ENCODE data around the gene SLC17A8. TPM values are rescaled to one million over a fixed set of nuclear protein-coding genes. Genes with fewer than 3 reads are reported as not detected.

SLC17A8 gene
- total and polyA plus RNA-seq, 2 donors (not counting 3 experiments of a cell fraction or from before 2014, with no cell fraction given), result not detected

DNA sequence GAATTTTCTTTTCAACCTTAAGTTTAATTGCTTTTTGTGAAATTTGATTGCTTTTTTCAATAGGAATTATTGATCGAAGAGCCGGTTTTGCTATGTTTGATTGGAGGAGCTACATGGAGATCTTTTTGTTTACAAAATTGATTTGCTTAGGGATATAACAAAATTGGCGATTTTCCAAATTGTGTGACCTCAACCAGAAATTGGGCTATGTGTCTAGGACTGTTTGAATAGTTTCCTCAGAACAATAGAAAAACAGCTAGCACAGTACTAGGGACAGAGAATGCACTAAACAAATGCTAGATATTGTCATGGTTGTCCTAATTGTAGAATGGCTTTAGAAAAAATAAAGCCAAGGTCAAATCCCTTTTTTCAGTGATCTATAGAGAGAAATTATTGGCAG lies 2.4 kb downstream of the SLC17A8 start:
- Histone ChIP-seq H4K20me1 (replicated peaks; ENCODE audit: control insufficient read depth, extremely low read depth, insufficient read depth, low read length) (no peaks in the 10 kb centered on the region), H3K9me3 (replicated peaks; ENCODE audit: control insufficient read depth, insufficient read depth, low read length) (no peaks in the 10 kb centered on the region), H2AFZ (ENCODE audit: low read depth, low read length) (no peak overlapping the region), H3K9ac (replicated peaks; ENCODE audit: extremely low read depth, insufficient read depth, low read length) (no peak overlapping the region), H3K36me3 (ENCODE audit: control insufficient read depth in 2 of 2, extremely low read depth in 1 of 2, insufficient read depth in 2 of 2, low read length in 2 of 2) (no peaks in the 10 kb centered on the region), H3K79me2 (ENCODE audit: control insufficient read depth, insufficient read depth, low read length) (no peaks in the 10 kb centered on the region), H3K27me3 (ENCODE audit: control insufficient read depth in 2 of 2, insufficient read depth in 2 of 2, low read length in 2 of 2) (peaks cover 0 to 5% of the 10 kb centered on the region in 2 experiments), H3K9me1 (replicated peaks; ENCODE audit: control insufficient read depth, extremely low read depth, insufficient read depth, low read length) (no peaks in the 10 kb centered on the region), H3K4me3 (replicated peaks in 1 of 3; ENCODE audit: insufficient read depth in 1 of 3, low read depth in 1 of 3, low read length in 3 of 3) (no peak overlapping the region), H3K4me2 (ENCODE audit: insufficient read depth, low read length) (no peak overlapping the region), H3K4me1 (ENCODE audit: control insufficient read depth, extremely low read depth, insufficient read depth, low read length) (no peaks in the 10 kb centered on the region), H3K27ac (ENCODE audit: insufficient read depth, low read depth, low read length) (no peak overlapping the region)
- POLR2A ChIA-PET, result no interaction called here
- no TSS peak for BruUV-seq (replicated peaks)
- no peak for TF ChIP-seq EZH2 (IDR thresholded peaks at IDR 0.05; ENCODE audit: borderline replicate concordance, low read depth, low read length, severe bottlenecking)
- dilution Hi-C loops (cut with MboI; ENCODE audit: extremely low pct_ligation_motif_present, low sequenced_read_pairs), result no loop called here
- FAIRE-seq, result no peak
- CTCF ChIA-PET, result interaction anchor here (0.7 to 1.2 kb wide), 2 partner anchors 46 to 89 kb away, joined by 3 to 4 read pairs; no protein-coding TSS in a partner anchor
- intact Hi-C loops (cut with micrococcal nuclease), result no loop called here
- DNase-seq (ENCODE audit: low read depth, low spot score), result no peak

DNA sequence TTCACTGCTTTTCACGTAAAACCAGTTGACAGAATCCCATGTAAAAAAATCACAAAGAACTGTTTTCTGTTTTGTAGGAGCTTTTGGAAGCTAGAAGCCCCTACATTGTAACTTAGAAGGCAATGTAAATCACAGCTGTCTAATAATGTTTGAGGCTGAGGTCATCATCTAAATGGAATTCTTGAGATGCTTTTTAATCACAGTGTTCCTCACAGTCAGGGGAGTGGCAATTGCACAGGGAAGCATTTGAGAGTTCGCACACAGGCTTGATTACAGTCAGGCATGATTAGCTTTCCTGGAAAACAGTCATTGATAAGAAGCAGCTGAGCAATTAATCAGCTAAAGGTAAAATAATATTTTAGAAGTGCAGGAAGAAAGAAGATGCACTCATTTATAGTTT lies 2.9 kb downstream of the SLC17A8 start:
- DNase-seq (ENCODE audit: low read depth, low spot score) (no peak), FAIRE-seq (no peak)
- CTCF ChIA-PET, result interaction anchor here (1.2 kb wide), 1 partner anchor 45 kb away, joined by 4 read pairs; no protein-coding TSS in a partner anchor
- H3K27me3 ChIP-seq (ENCODE audit: control insufficient read depth in 2 of 2, insufficient read depth in 2 of 2, low read length in 2 of 2), result peaks cover 0 to 5% of the 10 kb centered on the region in 2 experiments
- H4K20me1 ChIP-seq (replicated peaks; ENCODE audit: control insufficient read depth, extremely low read depth, insufficient read depth, low read length), result no peaks in the 10 kb centered on the region
- no peaks in the 10 kb centered on the region for H3K9me1 ChIP-seq (replicated peaks; ENCODE audit: control insufficient read depth, extremely low read depth, insufficient read depth, low read length)
- H3K79me2 ChIP-seq (ENCODE audit: control insufficient read depth, insufficient read depth, low read length), result no peaks in the 10 kb centered on the region
- no peak overlapping the region for H3K9ac ChIP-seq (replicated peaks; ENCODE audit: extremely low read depth, insufficient read depth, low read length)
- POLR2A ChIA-PET, result no interaction called here
- dilution Hi-C loops (cut with MboI; ENCODE audit: extremely low pct_ligation_motif_present, low sequenced_read_pairs) (no loop called here), intact Hi-C loops (cut with micrococcal nuclease) (no loop called here)
- no peak overlapping the region for H2AFZ ChIP-seq (ENCODE audit: low read depth, low read length)
- H3K4me3 ChIP-seq (replicated peaks in 1 of 3; ENCODE audit: insufficient read depth in 1 of 3, low read depth in 1 of 3, low read length in 3 of 3), result no peak overlapping the region
- no peak overlapping the region for H3K27ac ChIP-seq (ENCODE audit: insufficient read depth, low read depth, low read length)
- H3K9me3 ChIP-seq (replicated peaks; ENCODE audit: control insufficient read depth, insufficient read depth, low read length), result no peaks in the 10 kb centered on the region
- no TSS peak for BruUV-seq (replicated peaks)
- no peaks in the 10 kb centered on the region for H3K36me3 ChIP-seq (ENCODE audit: control insufficient read depth in 2 of 2, extremely low read depth in 1 of 2, insufficient read depth in 2 of 2, low read length in 2 of 2)
- H3K4me1 ChIP-seq (ENCODE audit: control insufficient read depth, extremely low read depth, insufficient read depth, low read length), result no peaks in the 10 kb centered on the region
- TF ChIP-seq, protein P1, sequence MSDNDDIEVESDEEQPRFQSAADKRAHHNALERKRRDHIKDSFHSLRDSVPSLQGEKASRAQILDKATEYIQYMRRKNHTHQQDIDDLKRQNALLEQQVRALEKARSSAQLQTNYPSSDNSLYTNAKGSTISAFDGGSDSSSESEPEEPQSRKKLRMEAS (IDR thresholded peaks at IDR 0.05; ENCODE audit: insufficient read depth, insufficient read length), result no peak
- TF ChIP-seq POLR2A (IDR thresholded peaks at IDR 0.05; ENCODE audit: low read depth, low read length) (no peak), EZH2 (IDR thresholded peaks at IDR 0.05; ENCODE audit: borderline replicate concordance, low read depth, low read length, severe bottlenecking) (no peak), POLR2AphosphoS5 (IDR thresholded peaks at IDR 0.05; ENCODE audit: insufficient read depth, low read depth, low read length) (no peak), JUN (IDR thresholded peaks at IDR 0.05; ENCODE audit: borderline replicate concordance, insufficient read depth, insufficient read length, low read depth) (no peak), GATA2 (IDR thresholded peaks at IDR 0.05; ENCODE audit: insufficient read depth, insufficient read length, low read depth, low read length) (no peak)
- H3K4me2 ChIP-seq (ENCODE audit: insufficient read depth, low read length), result no peak overlapping the region

Measured in endothelial cell of umbilical vein (primary cell).